ENCODE results near the gene SLC35A5. TPM values are rescaled to one million over a fixed set of nuclear protein-coding genes. Genes with fewer than 3 reads are reported as not detected.

The SLC35A5 gene
- total and polyA plus RNA-seq, 2 of the 4 experiments (the other 2 are of a cell fraction): 19.5 to 25.6 TPM

DNA sequence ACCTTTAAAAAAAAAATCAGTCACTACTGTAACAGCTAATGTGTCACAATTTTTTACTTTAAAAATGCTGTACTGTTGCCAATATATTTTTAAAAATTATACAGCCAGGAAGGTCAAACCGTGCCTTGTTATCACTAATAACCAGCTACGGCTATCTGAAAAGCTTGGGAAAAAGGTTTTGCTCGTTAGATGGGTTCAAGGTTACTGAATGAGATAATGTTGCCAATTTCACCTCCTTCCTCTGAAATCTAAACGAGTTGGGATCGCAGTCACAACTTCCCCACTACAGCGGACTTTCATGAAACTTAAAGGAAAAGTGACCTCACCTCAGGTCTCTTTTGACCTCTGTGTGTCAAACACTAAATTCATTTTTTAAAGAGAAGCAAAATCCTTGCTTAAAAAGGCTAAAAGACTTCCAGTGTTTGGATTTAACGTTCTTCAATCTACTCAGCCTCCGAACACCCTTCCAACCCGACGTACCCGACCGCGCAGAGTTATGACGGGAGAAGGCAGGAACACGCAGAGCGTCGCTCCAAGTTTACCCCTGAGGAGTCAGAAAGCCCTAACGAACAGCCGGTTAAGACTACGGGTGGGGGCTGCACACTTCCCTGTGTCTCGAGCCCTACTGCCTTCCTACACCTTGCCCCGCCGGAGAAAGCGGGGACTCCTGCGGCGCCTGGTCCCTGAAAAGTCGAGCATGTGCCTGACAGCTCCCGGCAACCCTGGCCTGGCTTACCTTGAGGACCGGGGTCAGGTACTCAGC, 943 bp upstream of the SLC35A5 start:
- Histone ChIP-seq H4K20me1 (ENCODE audit: insufficient read depth, low read length) (peaks cover 2% of the 10 kb centered on the region), H3K56ac (ENCODE audit: extremely low read depth, insufficient read depth, low read length) (peak overlapping the region; percentile 87), H3K23ac (ENCODE audit: low read depth, low read length) (peak overlapping the region; percentile 89), H3K9me1 (ENCODE audit: insufficient read depth, low read length) (peaks cover 3% of the 10 kb centered on the region), H2AK5ac (ENCODE audit: low read depth, low read length) (no peak overlapping the region), H3K4me2 (ENCODE audit: low read depth, low read length) (peak overlapping the region; percentile 94), H2BK15ac (ENCODE audit: low read depth, low read length) (no peak overlapping the region), H3K14ac (replicated peaks; ENCODE audit: low read depth, low read length) (peak overlapping the region; percentile 80), H3K79me1 (ENCODE audit: low read depth in 1 of 2, low read length in 2 of 2) (peaks cover 9 to 27% of the 10 kb centered on the region in 2 experiments), H4K5ac (ENCODE audit: low read depth, low read length) (peak overlapping the region; percentile 53; the same call in 1 of the 2 replicates), H2BK20ac (ENCODE audit: low read depth, low read length) (no peak overlapping the region), H4K91ac (ENCODE audit: insufficient read depth, low read depth, low read length) (peak overlapping the region; percentile 27; the same call in 1 of the 2 replicates), H2BK5ac (ENCODE audit: low read depth, low read length, poor library complexity, severe bottlenecking) (peak overlapping the region; percentile 69), H3K27ac (ENCODE audit: insufficient read depth, low read length) (peak overlapping the region; percentile 85), H3K4me3 (ENCODE audit: insufficient read depth, low read depth, low read length) (peak overlapping the region; percentile 56), H2AK9ac (replicated peaks; ENCODE audit: low read depth, low read length, poor library complexity) (peak overlapping the region; percentile 97), H4K8ac (ENCODE audit: low read depth in 2 of 2, low read length in 2 of 2) (peak overlapping the region; percentile 79 to 90), H3K9me3 (ENCODE audit: control insufficient read depth, insufficient read depth, low read length) (no peaks in the 10 kb centered on the region), H3K4me1 (ENCODE audit: control insufficient read depth, insufficient read depth, low read length) (peaks cover 2% of the 10 kb centered on the region; the same call in 1 of the 2 replicates), H3K27me3 (ENCODE audit: control insufficient read depth, insufficient read depth, low read length) (no peaks in the 10 kb centered on the region), H3K18ac (ENCODE audit: low read depth, low read length) (no peak overlapping the region; the same call in 1 of the 2 replicates), H3K9ac (ENCODE audit: low read depth, low read length) (peak overlapping the region; percentile 83), H2AFZ (replicated peaks; ENCODE audit: low read length, poor library complexity) (peak overlapping the region; percentile 99), H3K4ac (ENCODE audit: low read depth, low read length) (peak overlapping the region; percentile 87), H2BK120ac (ENCODE audit: low read depth, low read length) (peak overlapping the region; percentile 18; the same call in 1 of the 2 replicates), H3K36me3 (ENCODE audit: control insufficient read depth, insufficient read depth, low read length) (peaks cover 3% of the 10 kb centered on the region; the same call in 1 of the 2 replicates)
- ATAC-seq (ENCODE audit: low read depth): peak; percentile 38
- intact Hi-C loops (cut with micrococcal nuclease): no loop called here
- TF ChIP-seq POLR2A (IDR thresholded peaks at IDR 0.05; ENCODE audit: low read depth, low read length): peak; percentile 43; the same call in 1 of the 2 replicates
- TF ChIP-seq, protein P1, sequence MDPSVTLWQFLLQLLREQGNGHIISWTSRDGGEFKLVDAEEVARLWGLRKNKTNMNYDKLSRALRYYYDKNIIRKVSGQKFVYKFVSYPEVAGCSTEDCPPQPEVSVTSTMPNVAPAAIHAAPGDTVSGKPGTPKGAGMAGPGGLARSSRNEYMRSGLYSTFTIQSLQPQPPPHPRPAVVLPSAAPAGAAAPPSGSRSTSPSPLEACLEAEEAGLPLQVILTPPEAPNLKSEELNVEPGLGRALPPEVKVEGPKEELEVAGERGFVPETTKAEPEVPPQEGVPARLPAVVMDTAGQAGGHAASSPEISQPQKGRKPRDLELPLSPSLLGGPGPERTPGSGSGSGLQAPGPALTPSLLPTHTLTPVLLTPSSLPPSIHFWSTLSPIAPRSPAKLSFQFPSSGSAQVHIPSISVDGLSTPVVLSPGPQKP (IDR thresholded peaks at IDR 0.05; ENCODE audit: borderline replicate concordance, low read depth, low read length): no peak
- TSS peak; percentile 37 for BruUV-seq (replicated peaks)
- ChIA-PET CTCF (interaction anchor here (0.6 kb wide), 2 partner anchors 262 to 452 kb away, joined by 3 to 4 read pairs; no protein-coding TSS in a partner anchor), POLR2A (ENCODE audit: unreplicated experiment) (no interaction called here)
- in situ Hi-C loops (cut with MboI; ENCODE audit: low sequenced_read_pairs): no loop called here
- peak; percentile 87 for DNase-seq
- dilution Hi-C loops (cut with HindIII; ENCODE audit: low sequenced_read_pairs, unreplicated experiment): no loop called here
- 0% methylated on average over 8 of the region's 29 CpGs; no CpG with 5 or more reads in 1 of the 2 experiments for WGBS, 2 experiments (ENCODE audit: extremely low coverage in 2 of 2, insufficient read length in 1 of 2)

All from IMR-90 (cell line).